ENCODE results near the gene SYF2.

GRCh38 chr1:25243907-25244306 lies 11.6 kb upstream of the SYF2 start:
- TF ChIP-seq EZH2 (IDR thresholded peaks at IDR 0.05; ENCODE audit: borderline replicate concordance, low read depth, low read length, severe bottlenecking) (no peak), POLR2A (IDR thresholded peaks at IDR 0.05; ENCODE audit: low read depth, low read length) (no peak), CTCF (IDR thresholded peaks at IDR 0.05; ENCODE audit: extremely low read depth in 1 of 2, insufficient read depth in 1 of 2, low read depth in 1 of 2, low read length in 2 of 2) (no peak), POLR2AphosphoS5 (IDR thresholded peaks at IDR 0.05; ENCODE audit: insufficient read depth, low read depth, low read length) (no peak), MAX (IDR thresholded peaks at IDR 0.05; ENCODE audit: insufficient read depth, insufficient read length) (no peak)
